Measurements from ENCODE around the gene ALDOB. TPM values are rescaled to one million over a fixed set of nuclear protein-coding genes. Genes with fewer than 3 reads are reported as not detected.

ALDOB gene
- not detected in 2 replicates for total RNA-seq

DNA sequence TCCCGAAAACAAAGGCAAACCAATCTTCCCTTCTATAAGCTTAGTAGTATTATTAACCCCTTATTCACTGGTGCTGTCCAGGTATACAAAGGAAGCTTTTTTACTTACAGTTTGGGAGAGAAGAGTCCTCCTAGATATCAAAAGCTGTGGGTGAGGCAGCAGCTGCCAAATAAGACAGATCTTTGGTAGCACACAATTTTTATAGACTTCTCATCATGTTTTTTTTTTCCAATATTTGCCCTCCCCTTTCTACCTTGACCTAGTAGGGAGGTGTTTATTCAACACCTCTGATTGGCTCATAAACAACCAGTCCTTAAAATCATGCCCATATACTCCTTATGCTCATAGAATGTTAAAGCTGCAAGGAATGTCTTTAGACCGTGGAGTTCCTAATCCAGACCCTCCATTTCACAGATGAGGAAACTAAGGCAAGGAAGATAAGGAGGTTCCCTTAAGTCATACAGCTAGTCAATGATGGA is at the start of gene ALDOB:
Gene ALDOB, minus strand, starts transcription at position 174 of the 479 bp plus-strand sequence. CDS start 4,887 bp downstream, outside the sequence.

GRCh38 chr9:101398068-101398929 is 37.3 kb downstream of the ALDOB start, which contains the start of the genes MRPL50 and ZNF189:
TSS of gene MRPL50 (minus strand) at chr9:101398618. CDS start at chr9:101398592, 26 bp downstream.
TSS of gene ZNF189 (plus strand) at chr9:101398851. CDS start at chr9:101399157, 306 bp downstream.

GRCh38 chr9:101384873-101385536 is 50.6 kb downstream of the ALDOB start, which contains the start of gene BAAT:
TSS of gene BAAT (minus strand) at chr9:101385006. CDS start at chr9:101371404, 13,602 bp downstream.

Other genes with a start within 250 kb of the ALDOB start
- gene BAAT, start 50.8 kb downstream of the ALDOB start, total RNA-seq: 0.23 TPM in 1 of 2 replicates, not detected in the other
- gene MRPL50, start 37.2 kb downstream of the ALDOB start, total RNA-seq: 10.1 and 13.5 TPM in 2 replicates
- gene ZNF189, start 36.9 kb downstream of the ALDOB start, total RNA-seq: 22.1 and 23.2 TPM in 2 replicates
- gene RNF20, start 98.1 kb upstream of the ALDOB start, total RNA-seq: 34.6 and 35.0 TPM in 2 replicates
- gene PPP3R2, start 159.2 kb upstream of the ALDOB start, total RNA-seq: not detected in 2 replicates

Data from smooth muscle cell of the umbilical artery (primary cell).